Caco-2 (cell line): ENCODE results near the gene SSUH2. TPM values are rescaled to one million over a fixed set of nuclear protein-coding genes. Genes with fewer than 3 reads are reported as not detected.

Source experiments
- BruUV-seq: library from RNA; stranded (reverse); fragments of 400-500 nt; replicated peaks from 2 replicates; lab custom pipeline; 2021; lab: Mats Ljungman, UMichigan
- CTCF ChIA-PET: fragments of 300-600 bp; sonication (Branson Sonifier 250); formaldehyde crosslinking; loops from one replicate; lab custom pipeline; 2022; ENCODE audit warnings: antibody characterized with exemption; lab: Charles Lee
- POLR2A ChIA-PET: fragments of 300-600 bp; sonication (Branson Sonifier 250); formaldehyde crosslinking; loops from one replicate; lab custom pipeline; 2022; ENCODE audit warnings: antibody characterized with exemption; lab: Charles Lee
- DNase-seq, 2 experiments: peaks; one replicate each; pipeline versions ENCODE4 v3.0.0 to v3.0.0-alpha.2; 2020 to 2022
- H3K27me3 ChIP-seq: replicated peaks from 2 replicates; pipeline ENCODE4 v1.6.0; 2011; ENCODE audit warnings: low read length; ENCODE audit not compliant: control insufficient read depth, insufficient read depth
- H3K36me3 ChIP-seq: 2 replicates; pipeline ENCODE4 v1.5.1; 2011; ENCODE audit warnings: low read length; ENCODE audit not compliant: control insufficient read depth, insufficient read depth
- H3K4me1 ChIP-seq: fragments of 250-450 bp; sonication (Bioruptor Pico); 2 replicates; pipeline ENCODE4 v1.5.1; 2020; ENCODE audit warnings: mild to moderate bottlenecking
- H3K4me3 ChIP-seq: 2 replicates; pipeline ENCODE4 v1.5.1; 2011; ENCODE audit warnings: low read depth, mild to moderate bottlenecking, control low read depth, low read length
- H3K9me3 ChIP-seq: fragments of 250-450 bp; sonication (Bioruptor Pico); 2 replicates; pipeline ENCODE4 v1.5.1; 2020; ENCODE audit warnings: mild to moderate bottlenecking, moderate library complexity
- H3K27ac Mint-ChIP-seq: one replicate; pipeline ENCODE4 v1.8.0; 2022; ENCODE audit warnings: mixed read lengths; ENCODE audit not compliant: unreplicated experiment
- H3K27me3 Mint-ChIP-seq: one replicate; pipeline ENCODE4 v1.8.0; 2022; ENCODE audit warnings: mixed read lengths; ENCODE audit not compliant: insufficient read depth, unreplicated experiment
- H3K36me3 Mint-ChIP-seq: one replicate; pipeline ENCODE4 v1.8.0; 2022; ENCODE audit warnings: mild to moderate bottlenecking, mixed read lengths; ENCODE audit not compliant: insufficient read depth, unreplicated experiment
- H3K4me1 Mint-ChIP-seq: one replicate; pipeline ENCODE4 v1.8.0; 2022; ENCODE audit warnings: low read depth, mixed read lengths; ENCODE audit not compliant: unreplicated experiment
- H3K4me3 Mint-ChIP-seq: one replicate; pipeline ENCODE4 v1.8.0; 2022; ENCODE audit warnings: mild to moderate bottlenecking, moderate library complexity, mixed read lengths; ENCODE audit not compliant: unreplicated experiment
- H3K9me3 Mint-ChIP-seq: one replicate; pipeline ENCODE4 v1.8.0; 2022; ENCODE audit warnings: mixed read lengths; ENCODE audit not compliant: unreplicated experiment
- intact Hi-C: fragments of 100-400 bp; cut with micrococcal nuclease; formaldehyde crosslinking; loops from one replicate; pipeline ENCODE4 v1.10.0; 2022; ENCODE audit not compliant: unreplicated experiment
- total RNA-seq: library from RNA; stranded (reverse); gene quantifications from 2 replicates; pipeline ENCODE4 v1.2.3, GENCODE V29; 2022
- TF ChIP-seq, protein P1 (sequence below), 2 experiments: fragments of 200-600 bp in 1 of 2; IDR thresholded peaks; 1 replicate in 1 of 2; 2 replicates in 1 of 2; pipeline versions ENCODE4 v1.5.1 to v1.8.0; 2011 to 2022; ENCODE audit warnings: antibody characterized with exemption in 1 of 2, control low read depth in 1 of 2, inconsistent platforms in 1 of 2, low read depth in 1 of 2, low read length in 1 of 2, mild to moderate bottlenecking in 1 of 2, moderate library complexity in 1 of 2; ENCODE audit not compliant: insufficient read depth in 1 of 2, severe bottlenecking in 1 of 2, unreplicated experiment in 1 of 2

SSUH2 gene
- total RNA-seq, 1 experiment from 2014 or later = 9.4 TPM

DNA sequence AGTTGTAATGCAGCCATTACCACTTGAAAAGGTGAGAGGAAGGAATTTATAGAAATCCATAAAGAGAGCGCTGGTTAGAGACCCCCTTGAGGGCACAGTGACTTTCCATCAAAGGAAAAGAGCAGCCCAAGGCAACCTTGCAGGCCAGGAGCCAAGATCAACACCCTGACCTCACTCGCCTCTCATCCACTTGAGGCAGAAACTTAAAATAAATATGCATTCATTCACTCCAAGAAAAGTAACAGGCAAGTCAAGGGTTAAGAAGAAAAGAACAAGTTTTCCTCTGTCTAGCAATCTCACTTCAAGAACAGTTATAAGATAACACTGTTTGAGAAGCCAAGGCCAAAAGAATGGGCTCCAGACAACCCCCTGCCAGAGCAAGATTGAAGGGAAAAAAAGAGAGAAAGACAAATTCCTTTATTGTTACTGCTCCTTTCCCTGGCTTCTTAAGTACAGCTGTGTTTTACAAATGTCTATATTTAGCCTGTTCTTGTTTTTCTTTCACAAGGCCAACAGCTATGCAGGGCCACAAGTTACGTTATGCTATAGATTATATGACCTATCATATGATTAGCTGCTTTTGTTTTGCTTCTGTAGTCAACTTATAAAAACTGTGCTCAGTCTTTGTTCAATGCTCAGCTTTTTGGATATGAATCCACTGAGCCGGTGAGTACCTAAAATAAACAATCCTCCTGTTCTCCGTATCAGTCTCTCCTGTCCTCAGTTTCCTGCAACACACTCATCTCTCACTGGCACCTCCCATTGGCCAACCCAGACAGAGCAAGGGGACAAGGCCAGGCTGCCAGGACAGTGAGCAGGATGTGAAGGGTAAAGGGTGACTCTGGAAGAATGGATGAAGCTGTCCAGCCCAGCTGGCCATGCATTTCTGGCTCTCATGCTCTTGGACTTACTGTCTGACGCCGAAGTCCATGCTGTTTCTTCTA is 15.8 kb upstream of the SSUH2 start:
- Histone ChIP-seq H3K36me3 (no peaks in the 10 kb centered on the region), H3K9me3 (no peaks in the 10 kb centered on the region), H3K27me3 (no peaks in the 10 kb centered on the region), H3K4me3 (no peak overlapping the region), H3K4me1 (peaks cover 81% of the 10 kb centered on the region)
- Mint-ChIP-seq H3K4me1 (peaks cover 46% of the 10 kb centered on the region), H3K27ac (peak overlapping the region; percentile 78), H3K9me3 (no peaks in the 10 kb centered on the region), H3K36me3 (peaks cover 14% of the 10 kb centered on the region), H3K4me3 (no peak overlapping the region), H3K27me3 (no peaks in the 10 kb centered on the region)
- CTCF ChIA-PET = no interaction called here
- TF ChIP-seq, protein P1, sequence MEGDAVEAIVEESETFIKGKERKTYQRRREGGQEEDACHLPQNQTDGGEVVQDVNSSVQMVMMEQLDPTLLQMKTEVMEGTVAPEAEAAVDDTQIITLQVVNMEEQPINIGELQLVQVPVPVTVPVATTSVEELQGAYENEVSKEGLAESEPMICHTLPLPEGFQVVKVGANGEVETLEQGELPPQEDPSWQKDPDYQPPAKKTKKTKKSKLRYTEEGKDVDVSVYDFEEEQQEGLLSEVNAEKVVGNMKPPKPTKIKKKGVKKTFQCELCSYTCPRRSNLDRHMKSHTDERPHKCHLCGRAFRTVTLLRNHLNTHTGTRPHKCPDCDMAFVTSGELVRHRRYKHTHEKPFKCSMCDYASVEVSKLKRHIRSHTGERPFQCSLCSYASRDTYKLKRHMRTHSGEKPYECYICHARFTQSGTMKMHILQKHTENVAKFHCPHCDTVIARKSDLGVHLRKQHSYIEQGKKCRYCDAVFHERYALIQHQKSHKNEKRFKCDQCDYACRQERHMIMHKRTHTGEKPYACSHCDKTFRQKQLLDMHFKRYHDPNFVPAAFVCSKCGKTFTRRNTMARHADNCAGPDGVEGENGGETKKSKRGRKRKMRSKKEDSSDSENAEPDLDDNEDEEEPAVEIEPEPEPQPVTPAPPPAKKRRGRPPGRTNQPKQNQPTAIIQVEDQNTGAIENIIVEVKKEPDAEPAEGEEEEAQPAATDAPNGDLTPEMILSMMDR (IDR thresholded peaks at IDR 0.05; ENCODE audit: insufficient read depth in 1 of 2, low read depth in 1 of 2, low read length in 1 of 2, severe bottlenecking in 1 of 2, unreplicated experiment in 1 of 2) = no peak
- DNase-seq = peak in 1 of 2 experiments; percentile 51
- POLR2A ChIA-PET = no interaction called here
- no TSS peak for BruUV-seq
- intact Hi-C loops = loop anchor here (5.0 to 10.0 kb wide), 2 partner anchors 38 to 224 kb away; no protein-coding TSS in a partner anchor

DNA sequence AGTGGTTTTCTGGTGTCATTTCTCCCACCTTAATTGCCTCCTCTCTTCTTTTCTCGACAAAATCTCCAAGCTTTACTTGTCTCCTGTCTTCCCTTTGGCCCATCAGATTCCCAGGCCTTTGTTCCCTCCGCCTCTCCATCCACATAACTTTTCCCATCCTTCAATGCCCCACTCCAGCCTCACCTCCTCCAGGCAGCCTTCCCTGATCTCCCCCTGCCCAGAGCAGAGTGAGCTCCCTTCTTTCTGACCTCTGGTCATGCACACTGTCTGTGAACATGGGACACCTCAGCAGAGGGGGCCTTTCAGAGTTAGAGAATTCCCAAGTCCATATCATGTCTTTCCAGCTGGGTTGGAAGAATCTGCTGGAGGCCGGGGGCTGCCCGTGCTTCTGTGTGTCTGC is 14.6 kb upstream of the SSUH2 start:
- CTCF ChIA-PET = no interaction called here

More for the DNA sequence above, 14.6 kb upstream of the SSUH2 start:
- H3K36me3 Mint-ChIP-seq = peaks cover 14% of the 10 kb centered on the region
- peak overlapping the region; percentile 11 for H3K4me3 Mint-ChIP-seq
- Histone ChIP-seq H3K27me3 (no peaks in the 10 kb centered on the region), H3K36me3 (no peaks in the 10 kb centered on the region), H3K4me3 (no peak overlapping the region), H3K9me3 (no peaks in the 10 kb centered on the region), H3K4me1 (peaks cover 81% of the 10 kb centered on the region)
- H3K27me3 Mint-ChIP-seq = no peaks in the 10 kb centered on the region
- BruUV-seq = no TSS peak
- peaks cover 49% of the 10 kb centered on the region for H3K4me1 Mint-ChIP-seq
- H3K9me3 Mint-ChIP-seq = no peaks in the 10 kb centered on the region
- intact Hi-C loops = loop anchor here (5.0 kb wide), 1 partner anchor 172 kb away; no protein-coding TSS in a partner anchor
- POLR2A ChIA-PET = no interaction called here
- peak overlapping the region; percentile 84 for H3K27ac Mint-ChIP-seq
- DNase-seq = no peak
- TF ChIP-seq, protein P1 (IDR thresholded peaks at IDR 0.05; ENCODE audit: insufficient read depth in 1 of 2, low read depth in 1 of 2, low read length in 1 of 2, severe bottlenecking in 1 of 2, unreplicated experiment in 1 of 2) = no peak
